Measurements from ENCODE around the gene GTF3A.

DNA sequence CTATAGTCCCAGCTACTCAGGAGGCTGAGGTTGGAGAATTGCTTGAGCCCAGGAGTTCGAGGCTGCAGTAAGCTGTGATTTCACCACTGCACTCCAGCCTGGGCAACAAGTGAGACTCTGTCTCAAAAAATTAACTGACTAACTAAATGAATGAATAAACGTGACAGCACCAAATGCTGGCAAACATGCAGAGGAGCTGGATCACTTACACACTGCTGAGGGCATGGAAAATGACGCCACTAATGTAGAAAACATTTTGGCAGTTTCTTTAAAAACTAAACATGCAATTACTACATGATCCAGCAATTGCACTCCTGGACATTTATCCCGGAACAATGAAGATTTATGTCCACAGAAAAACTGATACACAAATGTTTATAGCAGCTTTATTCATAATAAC, 31.3 kb upstream of the GTF3A start:
- TF ChIP-seq EP300 (IDR thresholded peaks at IDR 0.05; ENCODE audit: borderline replicate concordance) = no peak
- TF ChIP-seq, protein P1, sequence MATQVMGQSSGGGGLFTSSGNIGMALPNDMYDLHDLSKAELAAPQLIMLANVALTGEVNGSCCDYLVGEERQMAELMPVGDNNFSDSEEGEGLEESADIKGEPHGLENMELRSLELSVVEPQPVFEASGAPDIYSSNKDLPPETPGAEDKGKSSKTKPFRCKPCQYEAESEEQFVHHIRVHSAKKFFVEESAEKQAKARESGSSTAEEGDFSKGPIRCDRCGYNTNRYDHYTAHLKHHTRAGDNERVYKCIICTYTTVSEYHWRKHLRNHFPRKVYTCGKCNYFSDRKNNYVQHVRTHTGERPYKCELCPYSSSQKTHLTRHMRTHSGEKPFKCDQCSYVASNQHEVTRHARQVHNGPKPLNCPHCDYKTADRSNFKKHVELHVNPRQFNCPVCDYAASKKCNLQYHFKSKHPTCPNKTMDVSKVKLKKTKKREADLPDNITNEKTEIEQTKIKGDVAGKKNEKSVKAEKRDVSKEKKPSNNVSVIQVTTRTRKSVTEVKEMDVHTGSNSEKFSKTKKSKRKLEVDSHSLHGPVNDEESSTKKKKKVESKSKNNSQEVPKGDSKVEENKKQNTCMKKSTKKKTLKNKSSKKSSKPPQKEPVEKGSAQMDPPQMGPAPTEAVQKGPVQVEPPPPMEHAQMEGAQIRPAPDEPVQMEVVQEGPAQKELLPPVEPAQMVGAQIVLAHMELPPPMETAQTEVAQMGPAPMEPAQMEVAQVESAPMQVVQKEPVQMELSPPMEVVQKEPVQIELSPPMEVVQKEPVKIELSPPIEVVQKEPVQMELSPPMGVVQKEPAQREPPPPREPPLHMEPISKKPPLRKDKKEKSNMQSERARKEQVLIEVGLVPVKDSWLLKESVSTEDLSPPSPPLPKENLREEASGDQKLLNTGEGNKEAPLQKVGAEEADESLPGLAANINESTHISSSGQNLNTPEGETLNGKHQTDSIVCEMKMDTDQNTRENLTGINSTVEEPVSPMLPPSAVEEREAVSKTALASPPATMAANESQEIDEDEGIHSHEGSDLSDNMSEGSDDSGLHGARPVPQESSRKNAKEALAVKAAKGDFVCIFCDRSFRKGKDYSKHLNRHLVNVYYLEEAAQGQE (IDR thresholded peaks at IDR 0.05; ENCODE audit: low read depth) = no peak

Measured in Ishikawa (cell line).